CD14-positive monocyte (primary cell): ENCODE data around the gene PRXL2B. TPM values are rescaled to one million over a fixed set of nuclear protein-coding genes. Genes with fewer than 3 reads are reported as not detected.

ENCODE experiments used
- DNase-seq, 3 donors: peaks; one replicate each; pipeline ENCODE4 v3.0.0-alpha.2; 2011 to 2022
- H2AFZ ChIP-seq: 2 replicates; pipeline ENCODE4 v1.6.0; 2012; ENCODE audit warnings: mild to moderate bottlenecking, low read depth, low read length, inconsistent platforms; ENCODE audit not compliant: insufficient read depth, poor library complexity, severe bottlenecking
- H3K27ac ChIP-seq, 2 donors: 1 replicate in 1 of 2; 2 replicates in 1 of 2; pipeline ENCODE4 v1.5.1; 2012 to 2013; ENCODE audit warnings: low read length in 2 of 2, control low read depth in 1 of 2, inconsistent platforms in 1 of 2, low read depth in 1 of 2, mild to moderate bottlenecking in 1 of 2
- H3K27me3 ChIP-seq, 2 donors: one replicate each; pipeline versions ENCODE4 v1.6.0 to v1.6.1; 2011 to 2013; ENCODE audit warnings: low read length in 2 of 2; ENCODE audit not compliant: control insufficient read depth in 2 of 2, insufficient read depth in 2 of 2
- H3K36me3 ChIP-seq, 2 donors: replicated peaks in 1 of 2; 1 replicate in 1 of 2; 2 replicates in 1 of 2; pipeline versions ENCODE4 v1.5.1 to v1.6.1; 2012 to 2013; ENCODE audit warnings: low read length in 2 of 2, control low read depth in 1 of 2, inconsistent platforms in 1 of 2, mild to moderate bottlenecking in 1 of 2; ENCODE audit not compliant: insufficient read depth in 2 of 2, control insufficient read depth in 1 of 2
- H3K4me1 ChIP-seq, 2 donors: 1 replicate in 1 of 2; 2 replicates in 1 of 2; pipeline versions ENCODE4 v1.5.1 to v1.6.1; 2012 to 2013; ENCODE audit warnings: low read length in 2 of 2, control low read depth in 1 of 2, inconsistent platforms in 1 of 2, mild to moderate bottlenecking in 1 of 2, moderate library complexity in 1 of 2; ENCODE audit not compliant: insufficient read depth in 2 of 2, control insufficient read depth in 1 of 2
- H3K4me2 ChIP-seq: replicated peaks from 2 replicates; pipeline ENCODE3; 2012; ENCODE audit warnings: low read length, moderate library complexity, mild to moderate bottlenecking; ENCODE audit not compliant: poor library complexity, severe bottlenecking; ENCODE audit errors: extremely low read depth
- H3K4me3 ChIP-seq, 3 experiments: fragments of 200-600 bp in 1 of 3; sonication (generic) in 1 of 3; replicated peaks in 1 of 3; 1 replicate in 2 of 3; 2 replicates in 1 of 3; pipeline ENCODE4 v1.5.1; 2011 to 2013; ENCODE audit warnings: low read length in 3 of 3, mild to moderate bottlenecking in 3 of 3, control low read depth in 2 of 3, low read depth in 2 of 3, inconsistent platforms in 1 of 3, moderate library complexity in 1 of 3
- H3K79me2 ChIP-seq: 2 replicates; pipeline ENCODE4 v1.6.0; 2012; ENCODE audit warnings: mild to moderate bottlenecking, control low read depth, inconsistent platforms, low read length, moderate library complexity; ENCODE audit not compliant: insufficient read depth
- H3K9ac ChIP-seq: 2 replicates; pipeline ENCODE4 v1.6.0; 2017; ENCODE audit warnings: low read length, mild to moderate bottlenecking; ENCODE audit not compliant: insufficient read depth, poor library complexity, severe bottlenecking
- H3K9me3 ChIP-seq, 2 donors: replicated peaks in 1 of 2; 1 replicate in 1 of 2; 2 replicates in 1 of 2; pipeline versions ENCODE4 v1.5.1 to v1.6.1; 2012 to 2013; ENCODE audit warnings: low read length in 2 of 2, control low read depth in 1 of 2; ENCODE audit not compliant: control insufficient read depth in 1 of 2, insufficient read depth in 1 of 2
- H4K20me1 ChIP-seq: 2 replicates; pipeline ENCODE4 v1.6.0; 2012; ENCODE audit warnings: mild to moderate bottlenecking, low read length, control low read depth, moderate library complexity; ENCODE audit not compliant: insufficient read depth
- H3K27ac Mint-ChIP-seq, 7 donors: one replicate each; pipeline ENCODE4 v1.8.0; 2020; ENCODE audit warnings: mild to moderate bottlenecking in 7 of 7, mixed read lengths in 7 of 7, moderate library complexity in 6 of 7, inconsistent platforms in 2 of 7
- H3K27me3 Mint-ChIP-seq, 3 donors: one replicate each; pipeline ENCODE4 v1.8.0; 2021 to 2022; ENCODE audit warnings: low read depth in 3 of 3, mild to moderate bottlenecking in 3 of 3, mixed read lengths in 3 of 3, moderate library complexity in 3 of 3, inconsistent platforms in 1 of 3
- H3K36me3 Mint-ChIP-seq, 2 donors: one replicate each; pipeline ENCODE4 v1.8.0; 2020; ENCODE audit warnings: mixed read lengths in 2 of 2, inconsistent platforms in 1 of 2, mild to moderate bottlenecking in 1 of 2
- H3K4me1 Mint-ChIP-seq: one replicate; pipeline ENCODE4 v1.8.0; 2020; ENCODE audit warnings: mild to moderate bottlenecking, mixed read lengths
- H3K4me3 Mint-ChIP-seq, 2 donors: one replicate each; pipeline ENCODE4 v1.8.0; 2020; ENCODE audit warnings: mild to moderate bottlenecking in 2 of 2, mixed read lengths in 2 of 2, moderate library complexity in 1 of 2
- H3K9me3 Mint-ChIP-seq, 7 donors: one replicate each; pipeline ENCODE4 v1.8.0; 2020 to 2022; ENCODE audit warnings: mixed read lengths in 7 of 7, mild to moderate bottlenecking in 6 of 7, moderate library complexity in 6 of 7, inconsistent platforms in 2 of 7
- CTCF ChIP-seq: fragments of 200-600 bp; IDR thresholded peaks from one replicate; pipeline ENCODE4 v1.8.0; 2022; ENCODE audit warnings: antibody characterized with exemption, mild to moderate bottlenecking
- WGBS: methylation state at CpG from one replicate; pipeline ENCODE4 v1.1.5; 2013; ENCODE audit warnings: missing lambda C conversion rate; ENCODE audit not compliant: insufficient coverage; 5-methylcytosine and 5-hydroxymethylcytosine counted together
- intact Hi-C, 2 donors: fragments of 100-400 bp; cut with micrococcal nuclease; formaldehyde crosslinking; loops; one replicate each; pipeline versions ENCODE4 v1.15.0 to v1.15.1; 2023
- polyA plus RNA-seq, 3 donors: library from polyadenylated mRNA; depleted of rRNA in 1 of 3; unstranded in 2 of 3; stranded (reverse) in 1 of 3; fragments of 300-500 nt in 2 of 3; fragments of >200 nt in 1 of 3; fragmentation: Illumina TruSeq in 2 of 3; gene quantifications; 1 replicate in 2 of 3; 2 replicates in 1 of 3; pipeline ENCODE4 v1.2.3, GENCODE V29; 2012 to 2021

Gene PRXL2B
- polyA plus RNA-seq, 3 donors = 3.6 to 8.8 (median 6.0) TPM

- Histone ChIP-seq H3K27me3 (peaks cover 0 to 8% of the 10 kb centered on the region in 2 donors), H3K9ac (no peak overlapping the region), H3K4me1 (peaks cover 40 to 43% of the 10 kb centered on the region in 2 donors), H3K79me2 (peaks cover 6% of the 10 kb centered on the region), H3K4me3 (peak overlapping the region in 1 of 3 experiments; percentile 78), H3K27ac (no peak overlapping the region), H3K36me3 (peaks cover 0 to 4% of the 10 kb centered on the region in 2 donors), H4K20me1 (no peaks in the 10 kb centered on the region), H3K4me2 (peak overlapping the region; percentile 96), H3K9me3 (no peaks in the 10 kb centered on the region), H2AFZ (no peak overlapping the region)
- no peak for DNase-seq
- no peak overlapping the region for H3K27ac Mint-ChIP-seq
- 96% methylated on average over 15 of the region's 19 CpGs for WGBS
- H3K9me3 Mint-ChIP-seq = peaks cover 0 to 3% (median 0%) of the 10 kb centered on the region in 7 donors
- no peak for TF ChIP-seq CTCF
- H3K4me1 Mint-ChIP-seq = peaks cover 32% of the 10 kb centered on the region
- H3K27me3 Mint-ChIP-seq = peaks cover under 1 to 18% (median 4%) of the 10 kb centered on the region in 3 donors
- peaks cover 6 to 8% of the 10 kb centered on the region in 2 donors for H3K36me3 Mint-ChIP-seq
- peak overlapping the region; percentile 68 to 84 for H3K4me3 Mint-ChIP-seq
- intact Hi-C loops = loop anchor here (1.0 to 5.0 kb wide), 8 partner anchors 41 to 391 kb away; partner anchors contain the start of genes PANK4 (in 2 of the 2), MORN1 (in 1 of the 2), PEX10 (in 1 of the 2) and RER1 (in 1 of the 2)
Observed at GRCh38 chr1:2587860-2588571, 1.4 kb downstream of the PRXL2B start.

DNA sequence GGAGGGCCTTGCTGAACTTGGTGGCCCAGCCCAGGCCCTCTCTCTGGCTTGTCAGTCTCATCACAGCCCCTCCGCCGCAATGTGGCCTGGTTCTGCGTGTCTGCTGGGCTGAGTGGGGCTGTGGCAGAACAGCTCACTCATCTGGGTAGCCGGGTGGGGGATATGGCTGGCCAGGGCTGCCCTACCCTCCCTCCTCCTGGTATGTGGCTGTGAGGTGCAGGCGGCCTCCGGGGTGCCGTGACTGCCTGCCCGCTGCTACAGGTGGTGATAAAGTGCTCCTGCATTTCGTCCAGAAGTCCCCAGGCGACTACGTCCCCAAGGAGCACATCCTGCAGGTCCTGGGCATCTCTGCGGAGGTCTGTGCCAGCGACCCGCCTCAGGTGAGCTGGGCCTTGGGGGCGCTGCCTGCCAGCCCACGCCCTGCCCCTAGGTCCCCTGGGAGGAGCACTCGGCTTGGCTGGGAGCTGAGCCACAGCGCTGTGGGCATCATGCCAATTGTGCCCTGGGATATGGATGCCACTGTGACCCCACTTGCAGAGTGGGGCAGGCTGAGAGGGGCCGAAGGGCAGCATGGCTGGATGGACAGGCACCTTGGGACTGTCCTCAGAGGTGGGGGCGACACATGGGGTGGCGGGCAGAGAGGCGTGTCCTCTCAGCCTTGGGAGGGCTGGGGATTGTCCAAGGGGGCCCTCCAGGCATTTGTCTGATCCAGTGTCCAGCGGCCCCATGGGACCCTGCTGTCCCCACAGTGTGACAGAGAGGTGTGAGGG lies 2.3 kb downstream of the PRXL2B start:
- DNase-seq = no peak
- Histone ChIP-seq H3K27me3 (peaks cover 0 to 8% of the 10 kb centered on the region in 2 donors), H3K27ac (no peak overlapping the region), H3K4me1 (peaks cover 34 to 38% of the 10 kb centered on the region in 2 donors), H3K4me3 (no peak overlapping the region), H3K36me3 (peaks cover 0 to 4% of the 10 kb centered on the region in 2 donors), H3K9me3 (no peaks in the 10 kb centered on the region), H3K9ac (no peak overlapping the region), H3K79me2 (peaks cover 6% of the 10 kb centered on the region), H3K4me2 (no peak overlapping the region), H4K20me1 (no peaks in the 10 kb centered on the region), H2AFZ (no peak overlapping the region)
- H3K4me3 Mint-ChIP-seq = no peak overlapping the region
- peaks cover 0 to 23% (median 4%) of the 10 kb centered on the region in 3 donors for H3K27me3 Mint-ChIP-seq
- WGBS = 93% methylated on average over 20 of the region's 23 CpGs
- no peak overlapping the region for H3K27ac Mint-ChIP-seq
- no peak for TF ChIP-seq CTCF
- peaks cover 25% of the 10 kb centered on the region for H3K4me1 Mint-ChIP-seq
- intact Hi-C loops = loop anchor here (5.0 kb wide), 4 partner anchors 53 to 392 kb away; partner anchors contain the start of genes MORN1 (in 1 of the 2), PANK4 (in 1 of the 2) and RER1 (in 1 of the 2)
- peaks cover 0 to 3% (median 0%) of the 10 kb centered on the region in 7 donors for H3K9me3 Mint-ChIP-seq
- H3K36me3 Mint-ChIP-seq = peaks cover 6 to 8% of the 10 kb centered on the region in 2 donors
